Panc1 (cell line): Measurements from ENCODE around the gene LACC1. TPM values are rescaled to one million over a fixed set of nuclear protein-coding genes. Genes with fewer than 3 reads are reported as not detected.

ENCODE experiments used
- ATAC-seq: fragments of 200-7000 bp; cut with Tn5 transposase; 2 replicates; pipeline ENCODE4 v1.9.1; 2020; ENCODE audit warnings: mild to moderate bottlenecking, moderate library complexity
- BruUV-seq: library from RNA; stranded (reverse); fragments of 400-500 nt; replicated peaks from 2 replicates; lab custom pipeline; 2021; lab: Mats Ljungman, UMichigan
- CTCF ChIA-PET: fragments of 300-600 bp; sonication (Branson Sonifier 250); formaldehyde crosslinking; loops from one replicate; lab custom pipeline; 2022; ENCODE audit warnings: antibody characterized with exemption; lab: Charles Lee
- POLR2A ChIA-PET: fragments of 300-600 bp; sonication (Branson Sonifier 250); formaldehyde crosslinking; loops from one replicate; lab custom pipeline; 2022; ENCODE audit warnings: antibody characterized with exemption; lab: Charles Lee
- DNase-seq: peaks from one replicate; pipeline ENCODE4 v3.0.0-alpha.2; 2010; ENCODE audit warnings: low read depth, low spot score
- H3K27ac ChIP-seq: 2 replicates; pipeline ENCODE4 v1.5.1; 2011; ENCODE audit warnings: mild to moderate bottlenecking, low read length, inconsistent platforms
- H3K27me3 ChIP-seq: fragments of 200-500 bp; sonication (Bioruptor generic); 2 replicates; pipeline ENCODE4 v1.6.0; 2014; ENCODE audit warnings: low read length, inconsistent platforms; ENCODE audit not compliant: control insufficient read depth, insufficient read depth
- H3K36me3 ChIP-seq: fragments of 200-500 bp; sonication (Bioruptor generic); 2 replicates; pipeline ENCODE4 v1.5.1; 2014; ENCODE audit warnings: inconsistent platforms, mild to moderate bottlenecking, low read length, moderate library complexity; ENCODE audit not compliant: control insufficient read depth, insufficient read depth
- H3K4me1 ChIP-seq: 2 replicates; pipeline ENCODE4 v1.5.1; 2011; ENCODE audit warnings: inconsistent platforms, mild to moderate bottlenecking, low read length, moderate library complexity; ENCODE audit not compliant: control insufficient read depth, insufficient read depth
- H3K4me3 ChIP-seq, 2 experiments: 2 replicates each; pipeline ENCODE4 v1.5.1; 2011 to 2012; ENCODE audit warnings: low read depth in 2 of 2, low read length in 2 of 2, mild to moderate bottlenecking in 2 of 2, inconsistent platforms in 1 of 2, moderate library complexity in 1 of 2
- H3K9me3 ChIP-seq: fragments of 200-500 bp; sonication (Bioruptor generic); 2 replicates; pipeline ENCODE4 v1.5.1; 2014; ENCODE audit warnings: low read depth, mild to moderate bottlenecking, inconsistent platforms, low read length, moderate library complexity; ENCODE audit not compliant: control insufficient read depth, insufficient read depth
- CTCF ChIP-seq: fragments of 450-650 bp; IDR thresholded peaks from 2 replicates; pipeline ENCODE4 v1.5.1; 2017; ENCODE audit warnings: mild to moderate bottlenecking
- POLR2AphosphoS5 ChIP-seq: IDR thresholded peaks from 2 replicates; pipeline ENCODE4 v1.6.1; 2012; ENCODE audit warnings: mild to moderate bottlenecking, low read depth, low read length, moderate library complexity
- REST ChIP-seq, 2 experiments: IDR thresholded peaks; 2 replicates each; pipeline ENCODE4 v1.6.1; 2011 to 2012; ENCODE audit warnings: low read depth in 2 of 2, control low read depth in 1 of 2, low read length in 1 of 2, mild to moderate bottlenecking in 1 of 2, moderate library complexity in 1 of 2; ENCODE audit not compliant: insufficient read depth in 1 of 2
- SIN3A ChIP-seq: IDR thresholded peaks from 2 replicates; pipeline ENCODE4 v1.6.1; 2012; ENCODE audit warnings: low read depth, mild to moderate bottlenecking, low read length, moderate library complexity, borderline replicate concordance; ENCODE audit not compliant: insufficient read depth
- TCF7L2 ChIP-seq: IDR thresholded peaks from 2 replicates; pipeline ENCODE4 v1.6.1; 2011; ENCODE audit warnings: mild to moderate bottlenecking, low read depth, low read length, inconsistent platforms
- in situ Hi-C: cut with HindIII; loops from 2 replicates; pipeline ENCODE4 v1.10.0; 2016; ENCODE audit warnings: low sequenced_read_pairs, low pct_unique_long_range_greater_than_20kb
- intact Hi-C: fragments of 100-400 bp; cut with micrococcal nuclease; formaldehyde crosslinking; loops from one replicate; pipeline ENCODE4 v1.10.0; 2022; ENCODE audit not compliant: unreplicated experiment
- total RNA-seq: library from RNA; stranded (reverse); gene quantifications from one replicate; pipeline ENCODE4 v1.2.1, GENCODE V29; 2021; ENCODE audit not compliant: unreplicated experiment

LACC1 gene
- total RNA-seq, 1 experiment from 2014 or later, result 2.1 TPM

GRCh38 chr13:43938449-43938848 lies 58.7 kb downstream of the LACC1 start:
- intact Hi-C loops (no loop called here), in situ Hi-C loops (no loop called here)
- ATAC-seq (no peak), DNase-seq (no peak)
- Histone ChIP-seq H3K9me3 (no peaks in the 10 kb centered on the region), H3K36me3 (no peaks in the 10 kb centered on the region), H3K4me1 (no peaks in the 10 kb centered on the region), H3K27me3 (no peaks in the 10 kb centered on the region), H3K27ac (no peak overlapping the region), H3K4me3 (no peak overlapping the region)
- CTCF ChIA-PET, result no interaction called here
- BruUV-seq, result no TSS peak
- POLR2A ChIA-PET, result no interaction called here
- TF ChIP-seq REST (IDR thresholded peaks at IDR 0.05; ENCODE audit: insufficient read depth in 1 of 2, low read depth in 2 of 2, low read length in 1 of 2) (no peak), SIN3A (no peak), POLR2AphosphoS5 (no peak), CTCF (no peak), TCF7L2 (no peak)

- Histone ChIP-seq H3K4me1 (no peaks in the 10 kb centered on the region), H3K27me3 (no peaks in the 10 kb centered on the region), H3K36me3 (no peaks in the 10 kb centered on the region), H3K9me3 (no peaks in the 10 kb centered on the region), H3K4me3 (no peak overlapping the region), H3K27ac (no peak overlapping the region)
- no peak for TF ChIP-seq CTCF
- no peak for TF ChIP-seq POLR2AphosphoS5
- TF ChIP-seq TCF7L2, result no peak
- TF ChIP-seq REST (IDR thresholded peaks at IDR 0.05; ENCODE audit: insufficient read depth in 1 of 2, low read depth in 2 of 2, low read length in 1 of 2), result no peak
- DNase-seq (no peak), ATAC-seq (no peak)
- intact Hi-C loops, result no loop called here
- POLR2A ChIA-PET, result no interaction called here
- CTCF ChIA-PET, result no interaction called here
- BruUV-seq, result no TSS peak
- in situ Hi-C loops, result no loop called here
Observed at GRCh38 chr13:43939086-43939485, 59.4 kb downstream of the LACC1 start.
